HTR-8/SVneo (cell line): ENCODE measurements around the gene RAD9A.

Experiments
- DNase-seq: peaks from one replicate; pipeline ENCODE4 v3.0.0; 2011; ENCODE audit warnings: low spot score, mixed read lengths; ENCODE audit not compliant: insufficient read length
- FAIRE-seq: peaks from 2 replicates; lab custom pipeline; 2011; peaks lifted over from hg19 to GRCh38; lab: Jason Lieb, UNC

Gene RAD9A

GRCh38 chr11:67436459-67437081 lies 44.8 kb downstream of the RAD9A start:
- FAIRE-seq (peak; percentile 71), DNase-seq (no peak)

GRCh38 chr11:67437082-67437808 lies 45.5 kb downstream of the RAD9A start, which contains the start of gene PTPRCAP:
PTPRCAP (minus strand) TSS chr11:67437682; CDS start chr11:67437619, 63 bp downstream.
- no peak for DNase-seq
- no peak for FAIRE-seq

GRCh38 chr11:67437809-67438157 lies 46.0 kb downstream of the RAD9A start:
- no peak for FAIRE-seq
- no peak for DNase-seq

- DNase-seq (no peak), FAIRE-seq (no peak)
These were observed 46.5 kb downstream of the RAD9A start for GRCh38 chr11:67438158-67438902.

- DNase-seq (no peak), FAIRE-seq (peak; percentile 88)
These were observed 47.8 kb downstream of the RAD9A start for GRCh38 chr11:67439321-67440228.

GRCh38 chr11:67440229-67441097 lies 48.7 kb downstream of the RAD9A start:
- no peak for FAIRE-seq
- no peak for DNase-seq

GRCh38 chr11:67441098-67441563 lies 49.3 kb downstream of the RAD9A start:
- FAIRE-seq: peak; percentile 81
- DNase-seq: no peak

- FAIRE-seq: peak; percentile 90
- no peak for DNase-seq
These were observed 50.1 kb downstream of the RAD9A start for GRCh38 chr11:67441731-67442351.

- no peak for DNase-seq
- no peak for FAIRE-seq
These were observed 51.0 kb downstream of the RAD9A start for GRCh38 chr11:67442504-67443404.

GRCh38 chr11:67445515-67445914 lies 53.7 kb downstream of the RAD9A start:
- no peak for DNase-seq
- FAIRE-seq: no peak
